ENCODE data around the gene PIGB.
"Not testable (repeated sequence)": the region's sequence is repeated elsewhere in the genome, so short reads cannot be mapped to it uniquely, and the experiment has no call there.

- TF ChIP-seq E2F5 (CRISPR knock-in tag; IDR thresholded peaks at IDR 0.05); SMAD3 (CRISPR knock-in tag; IDR thresholded peaks at IDR 0.05; ENCODE audit: borderline replicate concordance): not testable (repeated sequence)
Measured at GRCh38 chr15:55302801-55303200, 16.2 kb upstream of the PIGB start.

Measured in WTC11 (cell line).